Spleen (tissue), 7 donors: ENCODE results near the gene IFITM10.
"Not testable (repeated sequence)": the region's sequence is repeated elsewhere in the genome, so short reads cannot be mapped to it uniquely, and the experiment has no call there.

ENCODE experiments used
- POLR2A ChIP-seq, 3 donors: fragments of 450-650 bp; IDR thresholded peaks; one replicate each; pipeline ENCODE4 v1.5.1; 2017; ENCODE audit warnings: antibody characterized with exemption in 3 of 3, mild to moderate bottlenecking in 1 of 3
- POLR2AphosphoS5 ChIP-seq, 3 donors: sonication (generic); formaldehyde crosslinking; IDR thresholded peaks; one replicate each; pipeline ENCODE4 v1.5.1; 2017; ENCODE audit warnings: antibody characterized with exemption in 3 of 3
- TF ChIP-seq, protein P1 (sequence below), 11 experiments: fragments of 200-600 bp in 7 of 11; fragments of 450-650 bp in 4 of 11; sonication (generic) in 4 of 11; IDR thresholded peaks in 8 of 11; conservative IDR thresholded peaks in 3 of 11; 1 replicate in 7 of 11; 2 replicates in 4 of 11; pipeline versions ENCODE4 v1.4.0 to v1.8.0; 2016 to 2021; ENCODE audit warnings: antibody characterized with exemption in 11 of 11, inconsistent platforms in 4 of 11, mild to moderate bottlenecking in 1 of 11
- donor health status: DM: no; HTN: no; CAD: no; lungs with moderate emphysema.
- donor health status: DM: no; HTN: no; CAD: no.
- donor health status: DM: no; HTN: no; CAD: no.

DNA sequence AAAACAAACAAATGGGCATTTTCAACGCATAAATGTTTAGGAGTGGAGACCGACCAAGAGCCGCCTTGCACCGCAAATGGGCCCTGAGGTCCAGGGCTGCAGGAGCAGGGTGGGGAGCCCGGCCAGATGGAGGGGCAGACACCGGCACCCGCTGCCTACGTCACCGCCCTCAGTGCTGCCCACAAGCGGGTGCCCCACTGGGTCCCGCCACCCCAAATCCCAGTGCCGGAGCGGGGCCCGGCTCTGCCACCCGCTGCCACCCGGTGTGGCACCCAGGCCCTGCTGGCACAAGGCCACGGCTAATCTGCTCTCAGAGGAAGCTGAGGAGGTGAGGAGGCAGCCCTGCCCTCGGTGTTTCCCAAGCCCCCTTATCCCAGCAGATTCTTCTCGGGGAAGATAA is 67.2 kb downstream of the IFITM10 start:
- TF ChIP-seq POLR2A, POLR2AphosphoS5 (IDR thresholded peaks at IDR 0.05): not testable (repeated sequence)
- TF ChIP-seq, protein P1, sequence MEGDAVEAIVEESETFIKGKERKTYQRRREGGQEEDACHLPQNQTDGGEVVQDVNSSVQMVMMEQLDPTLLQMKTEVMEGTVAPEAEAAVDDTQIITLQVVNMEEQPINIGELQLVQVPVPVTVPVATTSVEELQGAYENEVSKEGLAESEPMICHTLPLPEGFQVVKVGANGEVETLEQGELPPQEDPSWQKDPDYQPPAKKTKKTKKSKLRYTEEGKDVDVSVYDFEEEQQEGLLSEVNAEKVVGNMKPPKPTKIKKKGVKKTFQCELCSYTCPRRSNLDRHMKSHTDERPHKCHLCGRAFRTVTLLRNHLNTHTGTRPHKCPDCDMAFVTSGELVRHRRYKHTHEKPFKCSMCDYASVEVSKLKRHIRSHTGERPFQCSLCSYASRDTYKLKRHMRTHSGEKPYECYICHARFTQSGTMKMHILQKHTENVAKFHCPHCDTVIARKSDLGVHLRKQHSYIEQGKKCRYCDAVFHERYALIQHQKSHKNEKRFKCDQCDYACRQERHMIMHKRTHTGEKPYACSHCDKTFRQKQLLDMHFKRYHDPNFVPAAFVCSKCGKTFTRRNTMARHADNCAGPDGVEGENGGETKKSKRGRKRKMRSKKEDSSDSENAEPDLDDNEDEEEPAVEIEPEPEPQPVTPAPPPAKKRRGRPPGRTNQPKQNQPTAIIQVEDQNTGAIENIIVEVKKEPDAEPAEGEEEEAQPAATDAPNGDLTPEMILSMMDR (IDR thresholded peaks at IDR 0.05 in 8 of 11, conservative IDR thresholded peaks at IDR 0.05 in 3 of 11): not testable (repeated sequence)
